HS-5 (cell line): ENCODE data around the gene TBC1D22A.

Experiments
- DNase-seq: peaks from one replicate; pipeline ENCODE4 v3.0.0-alpha.2; 2012; ENCODE audit warnings: low read depth

Gene TBC1D22A

GRCh38 chr22:47013861-47014635 is 251.6 kb downstream of the TBC1D22A start:
- DNase-seq: no peak

- DNase-seq: no peak
Observed at GRCh38 chr22:47014636-47015345, 252.3 kb downstream of the TBC1D22A start.

- no peak for DNase-seq
Observed at GRCh38 chr22:47015589-47016178, 253.2 kb downstream of the TBC1D22A start.

GRCh38 chr22:47016631-47017030 is 254.2 kb downstream of the TBC1D22A start:
- no peak for DNase-seq

GRCh38 chr22:47017245-47017644 is 254.8 kb downstream of the TBC1D22A start:
- no peak for DNase-seq

- DNase-seq: no peak
Observed at GRCh38 chr22:47018010-47018910, 255.8 kb downstream of the TBC1D22A start.

GRCh38 chr22:47019012-47019790 is 256.8 kb downstream of the TBC1D22A start:
- DNase-seq: no peak

- DNase-seq: no peak
Observed at GRCh38 chr22:47020166-47020565, 257.7 kb downstream of the TBC1D22A start.

- DNase-seq: no peak
Observed at GRCh38 chr22:47021371-47022074, 259.1 kb downstream of the TBC1D22A start.

GRCh38 chr22:47022075-47022473 is 259.6 kb downstream of the TBC1D22A start:
- no peak for DNase-seq

GRCh38 chr22:47022475-47022874 is 260.0 kb downstream of the TBC1D22A start:
- DNase-seq: no peak

- DNase-seq: no peak
Observed at GRCh38 chr22:47023871-47024270, 261.4 kb downstream of the TBC1D22A start.

- no peak for DNase-seq
Observed at GRCh38 chr22:47027766-47028165, 265.3 kb downstream of the TBC1D22A start.

GRCh38 chr22:47029244-47030074 is 267.0 kb downstream of the TBC1D22A start:
- no peak for DNase-seq

- no peak for DNase-seq
Observed at GRCh38 chr22:47030143-47030661, 267.8 kb downstream of the TBC1D22A start.

GRCh38 chr22:47030881-47031627 is 268.6 kb downstream of the TBC1D22A start:
- no peak for DNase-seq

GRCh38 chr22:47031628-47031915 is 269.1 kb downstream of the TBC1D22A start:
- DNase-seq: no peak

- no peak for DNase-seq
Observed at GRCh38 chr22:47032091-47032943, 269.9 kb downstream of the TBC1D22A start.
